Renal cortex interstitium (tissue), 11 donors: ENCODE results near the gene SYNGR1. TPM values are rescaled to one million over a fixed set of nuclear protein-coding genes. Genes with fewer than 3 reads are reported as not detected.
"Not testable (repeated sequence)": the region's sequence is repeated elsewhere in the genome, so short reads cannot be mapped to it uniquely, and the experiment has no call there.

Source experiments
- DNase-seq, 11 donors: peaks; one replicate each; pipeline ENCODE4 v3.0.0-alpha.2; 2013; ENCODE audit warnings: low read depth in 9 of 11, low spot score in 4 of 11; ENCODE audit errors: extremely low read depth in 1 of 11
- polyA plus RNA-seq, 3 donors: library from polyadenylated mRNA; unstranded; fragments of 120-200 nt; gene quantifications; one replicate each; pipeline ENCODE4 v1.2.1, GENCODE V29; 2013; ENCODE audit not compliant: insufficient read length in 3 of 3

The SYNGR1 gene
- polyA plus RNA-seq, 3 donors = 15.7 to 28.4 (median 23.7) TPM

GRCh38 chr22:39312410-39312809 is 37.4 kb upstream of the SYNGR1 start:
- DNase-seq = no peak

- no peak for DNase-seq
These were observed 36.4 kb upstream of the SYNGR1 start for GRCh38 chr22:39313258-39314001.

GRCh38 chr22:39314251-39314971 is 35.4 kb upstream of the SYNGR1 start:
- no peak for DNase-seq

GRCh38 chr22:39315389-39315788 is 34.4 kb upstream of the SYNGR1 start:
- no peak for DNase-seq

GRCh38 chr22:39316440-39317083 is 33.2 kb upstream of the SYNGR1 start:
- DNase-seq = peak in 7 of 11 donors; percentile 58 to 77 (median 67)

- DNase-seq = no peak
These were observed 32.6 kb upstream of the SYNGR1 start for GRCh38 chr22:39317084-39317774.

- no peak for DNase-seq
These were observed 31.9 kb upstream of the SYNGR1 start for GRCh38 chr22:39317775-39318506.

- peak in 3 of 11 donors; percentile 44 to 54 (median 53) for DNase-seq
These were observed 31.1 kb upstream of the SYNGR1 start for GRCh38 chr22:39318507-39319283.

- peak; percentile 96 to 100 (median 98) for DNase-seq
These were observed 30.3 kb upstream of the SYNGR1 start, which contains the start of gene RPL3 for GRCh38 chr22:39319284-39320022. RPL3 (minus strand) TSS chr22:39319623; CDS start chr22:39319597, 26 bp downstream.

- not testable (repeated sequence) for DNase-seq
These were observed 29.2 kb upstream of the SYNGR1 start for GRCh38 chr22:39320616-39321029.

GRCh38 chr22:39325392-39325932 is 24.3 kb upstream of the SYNGR1 start:
- no peak for DNase-seq

GRCh38 chr22:39327995-39328754 is 21.6 kb upstream of the SYNGR1 start:
- no peak for DNase-seq

GRCh38 chr22:39330553-39330952 is 19.2 kb upstream of the SYNGR1 start:
- not testable (repeated sequence) for DNase-seq

- DNase-seq = no peak
These were observed 17.2 kb upstream of the SYNGR1 start for GRCh38 chr22:39332441-39333064.

- no peak for DNase-seq
These were observed 13.4 kb upstream of the SYNGR1 start for GRCh38 chr22:39336411-39336810.

- DNase-seq = not testable (repeated sequence)
These were observed 10.0 kb upstream of the SYNGR1 start for GRCh38 chr22:39339775-39340174.
